ENCODE measurements around the gene SERINC5.

- no peak for TF ChIP-seq EZH2 (IDR thresholded peaks at IDR 0.05; ENCODE audit: insufficient read depth, poor library complexity, severe bottlenecking)
- TF ChIP-seq EZH2phosphoT487 (IDR thresholded peaks at IDR 0.05; ENCODE audit: insufficient read depth, low read depth): no peak
Observed at GRCh38 chr5:80127116-80127552, 128.7 kb downstream of the SERINC5 start.
